Right renal pelvis (tissue), 4 donors: ENCODE measurements around the gene FYN. TPM values are rescaled to one million over a fixed set of nuclear protein-coding genes. Genes with fewer than 3 reads are reported as not detected.
"Not testable (repeated sequence)": the region's sequence is repeated elsewhere in the genome, so short reads cannot be mapped to it uniquely, and the experiment has no call there.

Experiments used
- DNase-seq, 4 donors: peaks; one replicate each; pipeline ENCODE4 v3.0.0-alpha.2; 2013; ENCODE audit warnings: low read depth in 4 of 4, low spot score in 3 of 4, missing footprints in 1 of 4
- polyA plus RNA-seq, 4 donors: library from polyadenylated mRNA; unstranded; fragments of 120-200 nt; gene quantifications; one replicate each; pipeline ENCODE4 v1.2.1, GENCODE V29; 2013; ENCODE audit not compliant: insufficient read length in 4 of 4

Gene FYN
- 100 to 1,000 TPM; 162 to 172 (median 167) TPM for polyA plus RNA-seq

DNA sequence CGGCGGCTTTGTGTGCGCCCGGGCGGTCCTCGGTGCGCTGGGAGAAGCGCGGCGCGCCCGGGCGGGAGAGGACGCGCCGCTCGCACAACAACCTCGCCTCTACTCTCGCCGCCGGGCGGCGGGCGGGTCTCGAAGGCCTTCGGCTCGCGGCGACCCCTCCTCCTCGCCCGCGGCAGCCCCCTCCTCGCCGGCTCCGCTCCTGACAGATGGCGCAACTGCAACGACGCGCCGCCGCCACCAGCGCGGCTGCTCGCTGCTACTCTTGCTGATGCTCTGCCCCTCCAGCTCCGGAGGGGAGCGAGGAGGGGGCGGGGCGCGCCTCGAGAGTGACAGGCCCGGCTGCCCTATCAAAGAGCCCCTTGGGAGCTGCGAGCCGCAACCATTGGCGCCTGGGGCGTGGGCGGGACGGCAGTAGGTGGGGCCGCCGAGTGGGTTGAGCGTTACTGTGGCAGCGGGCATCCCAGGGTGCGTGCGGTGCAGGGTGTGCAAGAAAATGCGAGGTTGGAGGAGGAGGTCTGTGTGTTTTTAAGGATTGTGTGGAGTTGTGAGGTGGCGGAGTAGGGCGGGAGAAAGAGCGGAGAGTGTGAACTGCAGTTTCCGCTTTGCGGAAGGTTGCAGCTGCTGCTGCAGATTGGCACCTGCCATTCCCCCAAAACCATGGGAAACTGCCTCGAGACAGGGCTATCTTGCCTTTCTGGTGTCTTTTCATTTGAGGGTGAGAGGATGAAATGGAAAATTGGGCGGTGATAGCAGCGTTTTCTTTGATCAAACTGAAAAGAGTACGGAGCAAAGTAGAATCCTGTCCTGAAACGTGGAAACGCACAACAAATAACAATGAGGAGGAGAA is at the start of gene FYN:
Gene FYN, minus strand, starts transcription at position 275 of the 847 bp plus-strand sequence. CDS start 153,401 bp downstream, outside the sequence.
- peak; percentile 92 to 95 (median 94) for DNase-seq

DNA sequence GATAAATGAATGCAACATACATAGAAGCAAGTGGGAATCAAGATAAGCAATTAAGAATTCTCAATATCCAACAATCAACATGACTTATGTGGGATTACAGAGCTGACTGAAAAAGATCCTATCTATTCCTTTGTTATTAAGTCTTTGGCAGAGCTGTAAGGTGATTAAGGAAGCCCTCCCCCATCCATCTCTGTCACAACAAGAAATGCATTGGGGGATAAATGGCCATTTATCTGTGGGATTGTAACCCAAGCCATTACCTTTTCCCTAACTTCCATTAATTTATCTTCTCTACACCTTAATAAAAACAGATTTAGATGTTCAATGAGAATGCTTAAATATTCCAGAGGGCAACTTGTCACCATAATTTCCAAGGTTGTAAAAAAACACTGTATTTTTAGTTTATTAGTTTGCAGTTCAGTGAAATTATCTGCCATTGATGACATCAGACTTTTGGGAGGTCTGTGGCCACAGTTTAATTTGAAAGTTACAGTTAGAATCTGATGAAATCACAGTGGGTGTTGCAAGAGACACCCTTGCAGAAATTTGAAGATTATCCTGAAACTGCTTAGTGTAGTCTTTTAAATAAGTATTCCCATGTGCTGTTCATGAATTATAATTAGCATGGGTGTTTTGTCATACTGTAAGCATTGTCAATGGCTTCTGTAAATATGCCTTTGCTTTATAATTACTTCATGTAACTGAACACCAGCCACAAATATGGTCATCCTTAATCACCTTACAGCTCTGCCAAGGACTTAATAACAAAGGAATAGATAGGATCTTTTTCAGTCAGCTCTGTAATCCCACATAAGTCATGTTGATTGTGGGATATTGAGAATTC is 49.4 kb upstream of the FYN start:
- DNase-seq: no peak

DNA sequence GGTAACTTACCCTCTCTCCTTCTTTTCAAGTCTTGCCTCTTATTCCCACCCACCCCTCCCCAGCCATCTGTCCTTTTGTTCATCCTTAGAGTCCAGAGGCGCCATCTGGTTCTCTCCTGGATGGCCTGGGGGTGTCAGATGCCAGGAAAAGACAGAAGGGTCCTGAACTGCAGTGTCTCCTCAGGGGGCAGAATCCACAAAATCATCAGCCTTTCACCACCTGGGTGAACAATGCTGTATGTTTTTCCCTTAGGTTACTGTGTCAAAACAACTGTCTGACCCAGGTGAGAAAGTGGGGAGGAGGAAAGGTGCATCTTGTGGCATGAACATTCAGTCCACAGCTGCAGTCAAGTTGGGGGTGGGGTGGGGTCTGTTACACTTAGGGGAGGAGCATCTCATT is 47.9 kb upstream of the FYN start:
- no peak for DNase-seq

DNA sequence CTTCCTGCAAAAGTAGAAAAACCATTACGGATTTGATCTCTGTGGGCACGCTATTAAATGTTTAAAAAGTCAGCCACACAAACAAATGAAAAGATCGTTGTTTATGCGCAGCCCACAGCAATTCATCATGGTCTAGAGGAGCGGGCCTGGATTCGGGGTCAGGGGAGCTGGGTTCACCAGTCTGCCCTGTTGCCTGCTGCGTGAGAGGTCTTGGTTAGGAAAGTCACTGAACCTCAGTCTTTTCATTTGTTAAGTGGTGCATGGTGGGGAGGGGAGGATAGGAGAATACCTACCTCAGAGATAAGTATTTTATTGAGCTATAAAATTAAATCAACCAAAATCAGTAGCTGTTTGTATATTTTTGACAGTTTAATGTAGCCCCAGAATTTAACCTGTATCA is 47.3 kb upstream of the FYN start:
- no peak for DNase-seq

DNA sequence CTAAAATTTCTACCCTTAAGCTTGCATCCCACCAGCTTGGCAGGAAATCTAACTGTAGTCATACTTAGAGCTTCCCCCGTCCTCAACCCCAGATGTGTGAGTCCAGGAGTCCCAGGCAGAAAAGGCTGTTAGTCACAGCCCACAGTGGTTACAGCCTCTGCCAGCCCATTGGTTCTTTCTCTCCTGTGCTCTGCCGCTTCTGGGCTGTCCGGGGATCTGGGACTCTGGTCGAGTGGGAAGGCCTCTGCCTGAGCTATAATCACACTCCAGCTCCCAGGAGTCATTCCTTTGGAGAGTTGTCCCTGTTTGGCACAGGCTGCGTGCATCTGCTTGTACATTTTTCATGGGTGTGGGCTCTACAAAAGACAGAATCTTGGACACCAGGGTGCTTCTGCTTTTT is 45.6 kb upstream of the FYN start:
- no peak for DNase-seq

DNA sequence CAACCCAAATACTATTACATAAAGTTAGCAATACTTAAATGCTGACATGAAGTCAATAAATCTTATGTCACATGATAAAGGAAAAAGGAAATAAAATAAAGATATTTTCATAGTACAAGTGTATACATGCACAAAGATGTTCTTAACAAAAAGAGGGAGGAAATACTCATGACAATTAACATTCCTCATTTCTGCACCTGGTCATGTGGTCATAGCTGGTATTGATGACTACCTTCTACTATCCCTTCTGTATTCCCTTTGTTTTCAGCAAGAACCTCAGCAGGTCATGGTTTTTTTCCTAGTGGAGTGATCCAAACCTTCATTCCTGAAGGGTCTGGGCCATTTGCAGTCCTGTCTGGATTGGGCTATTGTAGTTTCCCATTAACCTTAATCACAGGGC is 43.5 kb upstream of the FYN start:
- DNase-seq: no peak

DNA sequence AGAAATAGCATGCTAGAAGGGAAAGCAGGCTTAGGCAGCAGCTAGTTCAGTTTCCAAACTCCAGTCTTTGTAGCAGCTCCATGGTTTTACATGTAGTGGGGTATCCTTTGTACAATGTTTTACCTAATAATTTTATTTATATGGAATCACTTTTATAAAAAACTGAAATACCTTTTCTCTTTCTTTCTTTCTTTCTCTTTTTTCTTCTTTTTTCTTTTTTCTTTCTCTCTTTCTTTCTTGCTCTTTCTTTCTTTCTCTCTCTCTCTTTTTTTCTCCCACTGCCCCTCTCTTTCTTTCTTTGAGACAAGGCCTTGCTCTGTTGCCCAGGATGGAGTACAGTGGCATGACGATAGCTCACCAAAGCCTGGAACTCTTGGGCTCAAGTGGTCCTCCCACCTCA is 41.4 kb upstream of the FYN start:
- no peak for DNase-seq

DNA sequence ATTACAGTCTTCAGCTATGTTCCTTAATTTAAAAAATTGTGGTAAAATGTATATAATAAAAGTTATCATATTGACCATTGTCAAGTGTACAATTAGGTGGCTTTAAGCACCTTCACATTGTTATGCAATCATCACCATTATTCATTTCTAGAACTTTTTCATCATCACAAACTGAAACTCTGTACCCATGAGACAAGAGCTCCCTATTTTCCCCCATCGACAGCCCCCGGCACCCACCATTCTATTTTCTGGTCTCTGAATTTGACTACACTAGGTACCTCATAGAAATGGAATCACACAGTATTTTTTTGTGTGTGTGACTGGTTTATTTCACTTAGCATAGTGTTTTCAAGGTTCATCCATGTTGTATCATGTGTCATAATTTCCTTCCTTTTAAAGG is 39.7 kb upstream of the FYN start:
- DNase-seq: no peak

DNA sequence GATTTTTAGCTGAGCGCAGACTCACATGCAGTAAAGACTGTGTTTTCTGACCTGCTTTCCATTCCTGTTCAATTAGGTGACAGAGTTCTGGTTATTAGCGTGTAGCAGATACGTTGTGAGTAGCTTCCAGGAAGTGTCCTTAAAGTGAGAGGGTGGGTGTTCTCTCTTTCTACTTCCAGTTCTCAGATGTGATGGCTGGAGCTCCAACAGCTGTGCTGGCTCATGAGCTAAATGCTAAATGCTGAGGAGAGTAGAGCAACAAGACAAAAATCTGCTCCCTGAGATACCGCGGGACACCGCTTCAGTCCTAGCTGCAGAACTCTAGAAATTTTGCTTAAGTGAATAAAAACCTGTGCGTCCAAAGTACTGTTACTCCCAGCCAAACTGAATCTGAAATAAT is 38.2 kb upstream of the FYN start:
- DNase-seq: no peak

DNA sequence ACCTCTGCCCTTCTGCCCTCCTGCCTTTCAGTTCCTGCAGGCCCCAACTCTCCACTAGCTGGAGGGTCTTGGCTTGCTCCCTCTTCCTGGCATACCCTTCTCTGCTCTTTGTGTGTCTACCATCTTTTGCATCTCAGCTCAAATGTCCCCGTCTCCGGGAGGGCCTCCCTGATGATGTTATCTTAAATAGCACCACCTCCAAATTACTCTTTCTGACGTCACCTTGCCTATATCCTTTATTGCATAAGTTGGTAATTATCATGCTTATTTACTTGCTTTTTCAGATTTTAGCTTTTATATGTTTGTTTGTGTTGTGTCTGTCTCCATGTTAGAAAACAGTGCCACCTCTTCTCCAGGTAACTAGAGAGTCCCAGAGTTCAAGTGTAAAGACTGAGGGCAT is 36.0 kb upstream of the FYN start:
- no peak for DNase-seq

DNA sequence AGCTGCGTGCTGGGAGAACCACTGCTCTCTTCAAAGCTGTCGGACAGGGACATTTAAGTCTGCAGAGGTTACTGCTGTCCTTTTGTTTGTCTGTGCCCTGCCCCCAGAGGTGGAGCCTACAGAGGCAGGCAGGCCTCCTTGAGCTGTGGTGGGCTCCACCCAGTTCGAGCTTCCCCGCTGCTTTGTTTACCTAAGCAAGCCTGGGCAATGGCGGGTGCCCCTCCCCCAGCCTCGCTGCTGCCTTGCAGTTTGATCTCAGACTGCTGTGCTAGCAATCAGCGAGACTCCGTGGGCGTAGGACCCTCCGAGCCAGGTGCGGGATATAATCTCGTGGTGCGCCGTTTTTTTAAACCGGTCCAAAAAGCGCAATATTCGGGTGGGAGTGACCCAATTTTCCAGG is 35.1 kb upstream of the FYN start:
- DNase-seq: not testable (repeated sequence)

DNA sequence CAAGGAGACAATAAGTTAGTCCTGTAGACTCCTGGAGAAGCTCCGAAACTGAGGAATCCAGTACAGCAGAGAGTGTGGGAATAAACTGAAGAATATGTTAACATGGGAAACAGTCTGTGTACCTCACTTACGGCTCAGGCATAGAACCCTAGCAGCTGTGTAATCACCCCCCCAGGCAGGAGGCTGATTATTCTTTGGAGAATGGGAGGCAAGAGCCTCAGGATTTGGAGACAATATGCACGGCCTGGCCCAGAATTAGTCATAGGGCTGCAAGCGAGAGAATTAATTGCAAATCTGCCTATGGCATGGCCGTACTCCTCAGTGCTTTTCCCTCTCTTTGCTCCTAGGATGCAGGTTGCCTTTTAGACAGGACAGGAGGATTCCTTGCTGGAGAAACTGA is 27.5 kb upstream of the FYN start:
- no peak for DNase-seq

DNA sequence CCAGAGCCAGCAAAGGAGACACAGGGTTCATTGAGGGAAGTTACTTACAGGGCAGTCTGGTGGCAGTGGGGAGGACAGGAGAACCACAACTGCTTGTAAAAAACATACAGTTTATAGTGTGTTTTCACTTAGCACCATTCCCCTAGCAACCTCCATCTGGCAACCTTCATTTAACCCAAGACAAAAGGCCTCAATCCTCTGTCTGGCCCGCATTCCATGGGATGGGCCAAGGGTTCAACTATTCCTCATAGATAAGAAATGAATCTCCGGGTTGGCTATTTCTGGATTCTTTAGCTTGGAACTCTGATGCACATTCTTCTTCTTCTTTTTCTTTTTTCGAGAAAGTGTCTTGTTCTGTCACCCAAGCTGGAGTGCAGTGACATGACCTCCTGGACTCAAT is 26.3 kb upstream of the FYN start:
- DNase-seq: no peak

DNA sequence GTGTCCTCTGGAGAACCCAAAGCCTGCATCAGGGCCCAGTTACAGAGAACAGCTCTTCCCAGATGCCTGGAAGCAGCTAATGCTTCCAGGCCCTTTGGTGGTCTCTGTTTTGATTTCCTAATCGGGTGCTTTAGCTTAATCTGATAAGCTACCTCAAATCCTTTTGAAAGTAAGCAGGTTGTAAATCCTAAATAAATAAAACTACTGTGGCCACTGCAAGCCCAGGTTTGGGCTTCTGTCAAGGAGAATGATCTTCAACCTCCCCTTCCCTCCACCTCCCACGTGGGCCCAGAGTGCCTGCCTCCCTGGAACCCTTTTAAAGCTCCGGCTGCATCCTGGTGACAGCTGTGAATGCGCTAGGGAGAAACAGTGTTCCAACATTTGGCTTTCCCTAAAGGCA is 25.2 kb upstream of the FYN start:
- no peak for DNase-seq

DNA sequence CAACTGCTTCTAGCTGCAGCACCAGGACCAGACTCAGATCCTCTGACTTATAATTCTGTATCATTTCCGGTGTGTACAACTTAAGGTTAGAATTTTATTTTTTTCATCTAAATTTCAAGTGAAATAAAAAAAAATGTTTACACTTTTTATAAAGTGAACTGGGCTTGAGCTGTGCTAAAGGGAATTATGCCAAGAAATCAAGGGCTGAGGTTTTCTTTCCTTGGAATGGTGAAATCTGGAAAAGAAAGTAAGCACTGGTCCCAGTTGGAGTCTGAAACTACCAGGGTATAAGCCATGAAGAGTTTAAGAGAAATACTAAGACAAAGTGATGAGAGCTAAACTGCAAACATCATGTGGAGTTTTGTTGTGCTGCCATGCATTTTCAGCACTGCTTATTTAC is 21.7 kb upstream of the FYN start:
- DNase-seq: no peak

DNA sequence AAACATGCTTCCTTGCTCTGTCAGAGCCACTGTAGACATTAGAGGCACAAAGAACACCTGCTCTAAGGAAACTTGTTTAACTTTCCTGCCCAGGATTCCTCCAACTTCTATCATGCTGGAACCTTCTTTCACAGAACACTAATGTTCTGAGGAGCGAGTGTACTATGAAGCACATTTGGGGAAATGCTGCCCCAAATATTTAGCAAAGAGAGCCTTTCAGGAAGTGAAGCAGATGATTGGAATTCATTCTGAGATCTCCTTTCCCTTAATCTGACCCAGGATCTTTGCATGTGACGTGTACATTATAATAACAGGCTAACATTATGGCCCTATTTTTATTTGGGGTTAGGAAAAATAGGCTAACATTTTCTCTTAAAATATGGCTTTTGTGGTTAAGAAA is 21.0 kb upstream of the FYN start:
- DNase-seq: no peak

DNA sequence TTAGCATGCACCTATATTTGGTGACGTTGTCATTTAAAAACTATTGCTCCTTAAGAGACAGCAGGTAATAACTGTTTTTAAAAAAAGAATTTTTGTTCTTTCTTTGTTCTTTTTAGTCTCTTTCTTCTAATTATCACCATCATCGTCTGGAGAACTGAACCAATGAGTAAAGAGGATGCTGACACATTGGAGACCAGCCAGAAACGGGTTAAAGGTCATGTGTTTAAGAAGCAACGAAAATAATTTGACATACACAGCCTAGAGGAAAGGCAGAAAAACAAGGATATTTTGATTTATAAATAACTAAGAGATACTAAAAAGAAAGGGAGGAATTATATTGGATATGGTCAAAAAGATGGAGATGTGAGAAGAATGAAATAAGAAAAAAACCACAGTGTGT is 19.2 kb upstream of the FYN start:
- no peak for DNase-seq

DNA sequence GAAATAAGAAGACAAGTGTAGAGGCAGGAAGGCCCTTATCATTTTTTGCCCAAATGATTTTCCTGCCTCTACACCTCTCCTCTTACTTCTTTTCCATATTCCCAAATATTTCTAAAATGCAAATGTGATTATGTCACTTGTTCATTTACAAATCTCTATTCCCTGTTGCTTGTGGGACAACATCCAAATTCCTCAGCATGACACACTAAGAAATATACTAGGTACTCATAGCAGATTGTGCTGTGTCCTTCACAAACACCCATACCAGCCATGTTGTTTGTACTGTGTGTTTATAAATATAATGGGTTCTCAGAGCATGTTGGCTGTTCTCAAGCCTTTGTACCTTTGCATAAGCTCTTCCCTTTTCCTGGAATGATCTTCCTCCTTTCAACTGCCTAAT is 17.7 kb upstream of the FYN start:
- no peak for DNase-seq

DNA sequence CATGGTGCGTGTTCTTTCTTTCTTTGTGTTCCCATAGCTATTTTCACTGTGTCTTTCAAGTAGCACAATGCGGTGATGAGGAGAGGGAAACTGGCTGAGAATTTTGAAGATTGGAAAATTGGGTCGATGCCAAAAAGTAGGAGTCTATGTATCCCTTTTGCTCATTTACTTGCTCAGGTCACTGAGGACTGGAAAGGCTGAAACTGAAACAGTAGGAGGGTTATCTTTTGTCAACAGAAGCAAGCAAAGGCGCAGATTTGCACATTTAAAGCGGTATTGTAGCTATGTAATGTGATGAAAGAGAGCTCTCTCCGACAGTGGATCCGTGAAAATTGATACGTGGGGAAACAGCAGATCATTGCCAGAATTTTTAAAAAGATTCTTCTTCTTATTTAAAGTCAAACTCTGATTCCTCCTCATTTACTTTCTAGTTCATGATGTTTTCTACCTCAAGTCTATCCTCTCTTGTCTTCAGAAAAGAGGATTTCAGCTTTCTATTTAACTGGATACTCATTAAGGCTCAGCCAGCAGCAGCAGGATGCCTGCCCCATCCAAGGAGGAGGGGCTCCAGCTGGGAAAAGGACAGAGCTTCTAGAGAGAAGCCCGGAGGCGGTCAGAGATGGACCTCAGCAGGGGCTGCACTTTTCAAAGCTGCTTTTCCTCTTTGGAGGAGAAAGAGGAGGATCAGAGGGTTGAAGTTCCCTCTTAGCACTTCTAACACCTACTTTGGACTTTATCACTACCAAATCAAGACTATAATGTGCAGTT is 15.9 kb upstream of the FYN start:
- DNase-seq: no peak

DNA sequence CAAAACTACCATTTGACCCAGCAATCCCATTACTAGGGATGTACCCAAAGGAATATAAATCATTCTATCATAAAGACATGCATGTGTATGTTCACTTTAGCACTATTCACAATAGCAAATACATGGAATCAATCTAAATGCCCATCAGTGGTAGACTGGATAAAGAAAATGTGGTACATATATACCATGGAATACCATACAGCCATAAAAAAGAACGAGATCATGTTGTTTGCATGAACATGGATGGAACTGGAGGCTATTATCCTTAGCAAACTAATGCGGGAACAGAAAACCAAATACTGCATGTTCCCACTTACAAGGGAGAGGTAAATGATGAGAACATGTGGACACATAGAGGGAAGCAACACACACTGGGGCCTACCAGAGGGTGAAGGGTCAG is 13.5 kb upstream of the FYN start:
- DNase-seq: not testable (repeated sequence)

DNA sequence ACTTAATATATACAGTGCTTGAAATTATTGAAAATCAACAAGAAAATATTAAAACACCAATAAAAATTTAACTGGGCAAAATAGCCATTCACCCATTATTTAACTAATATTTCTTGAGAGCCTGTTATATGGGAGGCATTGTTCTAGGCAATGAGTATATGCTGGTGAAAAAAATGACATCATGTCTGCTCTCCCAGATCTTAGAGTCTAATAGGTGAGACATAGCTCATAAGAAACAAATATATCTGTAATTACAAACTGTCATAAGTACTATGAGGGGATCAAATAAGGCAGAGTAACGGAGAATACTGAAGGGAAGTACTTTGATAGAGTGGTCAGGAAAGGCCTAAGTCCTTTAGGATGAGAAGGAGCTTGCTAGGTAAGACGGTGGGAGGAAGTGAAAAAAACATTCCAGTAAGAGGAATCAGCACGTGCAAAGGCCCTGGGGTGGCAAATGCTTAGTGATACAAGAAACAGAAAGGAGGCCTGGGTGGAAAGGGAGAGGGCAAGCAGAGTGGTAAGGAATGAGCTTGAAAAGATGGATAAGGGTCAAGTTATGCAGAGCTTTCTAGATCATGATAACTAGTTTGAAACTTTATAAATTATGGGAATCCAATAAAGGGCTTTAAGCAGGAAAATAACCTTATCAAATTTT is 12.2 kb upstream of the FYN start:
- DNase-seq: no peak
